Measurements from ENCODE around the gene NSF.
"Not testable (repeated sequence)": the region's sequence is repeated elsewhere in the genome, so short reads cannot be mapped to it uniquely, and the experiment has no call there.

Gene NSF

GRCh38 chr17:46632146-46632545 is 41.7 kb downstream of the NSF start:
- no CpG with 5 or more reads among the region's 3 CpGs for WGBS (ENCODE audit: extremely low coverage, insufficient coverage, low lambda C conversion rate)
- not testable (repeated sequence) for H2BK5ac ChIP-seq (ENCODE audit: low read length); H4K8ac ChIP-seq (ENCODE audit: low read depth, low read length); H3K18ac ChIP-seq (ENCODE audit: low read length); H2BK15ac ChIP-seq (replicated peaks; ENCODE audit: low read depth); H3K56ac ChIP-seq (ENCODE audit: low read length); H3K36me3 ChIP-seq (ENCODE audit: control insufficient read depth, insufficient read depth, low read length); H3K4me1 ChIP-seq (ENCODE audit: control insufficient read depth, low read depth, low read length); H3K4me3 ChIP-seq (ENCODE audit: low read length); H2AK5ac ChIP-seq (ENCODE audit: low read length); H3K4me2 ChIP-seq (ENCODE audit: low read length); H3K79me2 ChIP-seq (ENCODE audit: control insufficient read depth, insufficient read depth, low read length); H3K79me1 ChIP-seq (ENCODE audit: low read length); H3K4ac ChIP-seq (ENCODE audit: low read depth, low read length); H3K27me3 ChIP-seq (ENCODE audit: insufficient read depth, low read length, poor library complexity); DNase-seq; H3K27ac ChIP-seq (ENCODE audit: low read depth, low read length); H4K5ac ChIP-seq (ENCODE audit: low read length); H2BK120ac ChIP-seq (ENCODE audit: low read depth, low read length); H3K23ac ChIP-seq (ENCODE audit: low read length); H3K9ac ChIP-seq (ENCODE audit: low read length)

- H3K23ac ChIP-seq (ENCODE audit: low read length); H3K4me2 ChIP-seq (ENCODE audit: low read length); H3K18ac ChIP-seq (ENCODE audit: low read length); DNase-seq; H4K5ac ChIP-seq (ENCODE audit: low read length); H3K56ac ChIP-seq (ENCODE audit: low read length); H3K36me3 ChIP-seq (ENCODE audit: control insufficient read depth, insufficient read depth, low read length); H3K27ac ChIP-seq (ENCODE audit: low read depth, low read length); H3K79me1 ChIP-seq (ENCODE audit: low read length); H3K4me1 ChIP-seq (ENCODE audit: control insufficient read depth, low read depth, low read length); H2BK15ac ChIP-seq (replicated peaks; ENCODE audit: low read depth); H3K79me2 ChIP-seq (ENCODE audit: control insufficient read depth, insufficient read depth, low read length); H3K9ac ChIP-seq (ENCODE audit: low read length); H3K27me3 ChIP-seq (ENCODE audit: insufficient read depth, low read length, poor library complexity); H4K8ac ChIP-seq (ENCODE audit: low read depth, low read length); H2BK5ac ChIP-seq (ENCODE audit: low read length); H3K4ac ChIP-seq (ENCODE audit: low read depth, low read length); H2BK120ac ChIP-seq (ENCODE audit: low read depth, low read length); H2AK5ac ChIP-seq (ENCODE audit: low read length); H3K4me3 ChIP-seq (ENCODE audit: low read length): not testable (repeated sequence)
These were observed 44.4 kb downstream of the NSF start for GRCh38 chr17:46634844-46635243.

- H3K79me2 ChIP-seq (ENCODE audit: control insufficient read depth, insufficient read depth, low read length); H3K27me3 ChIP-seq (ENCODE audit: insufficient read depth, low read length, poor library complexity); H3K4me1 ChIP-seq (ENCODE audit: control insufficient read depth, low read depth, low read length); DNase-seq; H3K4me3 ChIP-seq (ENCODE audit: low read length); H4K8ac ChIP-seq (ENCODE audit: low read depth, low read length); H3K9ac ChIP-seq (ENCODE audit: low read length); H3K4ac ChIP-seq (ENCODE audit: low read depth, low read length); H3K56ac ChIP-seq (ENCODE audit: low read length); H2BK5ac ChIP-seq (ENCODE audit: low read length); H2BK120ac ChIP-seq (ENCODE audit: low read depth, low read length); H2BK15ac ChIP-seq (replicated peaks; ENCODE audit: low read depth); H3K36me3 ChIP-seq (ENCODE audit: control insufficient read depth, insufficient read depth, low read length); H3K4me2 ChIP-seq (ENCODE audit: low read length); H4K5ac ChIP-seq (ENCODE audit: low read length); H3K27ac ChIP-seq (ENCODE audit: low read depth, low read length); H3K18ac ChIP-seq (ENCODE audit: low read length); H2AK5ac ChIP-seq (ENCODE audit: low read length); H3K79me1 ChIP-seq (ENCODE audit: low read length); H3K23ac ChIP-seq (ENCODE audit: low read length): not testable (repeated sequence)
- no CpG with 5 or more reads among the region's 2 CpGs for WGBS (ENCODE audit: extremely low coverage, insufficient coverage, low lambda C conversion rate)
These were observed 51.6 kb downstream of the NSF start for GRCh38 chr17:46641861-46642656.

- not testable (repeated sequence) for H3K4ac ChIP-seq (ENCODE audit: low read depth, low read length); H2BK5ac ChIP-seq (ENCODE audit: low read length); H3K23ac ChIP-seq (ENCODE audit: low read length); H3K27ac ChIP-seq (ENCODE audit: low read depth, low read length); H4K5ac ChIP-seq (ENCODE audit: low read length); H3K4me2 ChIP-seq (ENCODE audit: low read length); H3K79me1 ChIP-seq (ENCODE audit: low read length); H2BK15ac ChIP-seq (replicated peaks; ENCODE audit: low read depth); H4K8ac ChIP-seq (ENCODE audit: low read depth, low read length); H3K27me3 ChIP-seq (ENCODE audit: insufficient read depth, low read length, poor library complexity); H3K56ac ChIP-seq (ENCODE audit: low read length); H2BK120ac ChIP-seq (ENCODE audit: low read depth, low read length); H2AK5ac ChIP-seq (ENCODE audit: low read length); DNase-seq; H3K4me3 ChIP-seq (ENCODE audit: low read length); H3K36me3 ChIP-seq (ENCODE audit: control insufficient read depth, insufficient read depth, low read length); H3K18ac ChIP-seq (ENCODE audit: low read length); H3K79me2 ChIP-seq (ENCODE audit: control insufficient read depth, insufficient read depth, low read length); H3K4me1 ChIP-seq (ENCODE audit: control insufficient read depth, low read depth, low read length); H3K9ac ChIP-seq (ENCODE audit: low read length)
- no CpG with 5 or more reads among the region's 2 CpGs for WGBS (ENCODE audit: extremely low coverage, insufficient coverage, low lambda C conversion rate)
These were observed 56.8 kb downstream of the NSF start for GRCh38 chr17:46647251-46647650.

- H3K4me2 ChIP-seq (ENCODE audit: low read length); H3K27me3 ChIP-seq (ENCODE audit: insufficient read depth, low read length, poor library complexity); H2BK5ac ChIP-seq (ENCODE audit: low read length); H3K23ac ChIP-seq (ENCODE audit: low read length); H4K5ac ChIP-seq (ENCODE audit: low read length); H3K4me1 ChIP-seq (ENCODE audit: control insufficient read depth, low read depth, low read length); H3K9ac ChIP-seq (ENCODE audit: low read length); H3K27ac ChIP-seq (ENCODE audit: low read depth, low read length); H2AK5ac ChIP-seq (ENCODE audit: low read length); H2BK15ac ChIP-seq (replicated peaks; ENCODE audit: low read depth); H4K8ac ChIP-seq (ENCODE audit: low read depth, low read length); H3K4me3 ChIP-seq (ENCODE audit: low read length); H3K36me3 ChIP-seq (ENCODE audit: control insufficient read depth, insufficient read depth, low read length); DNase-seq; H3K18ac ChIP-seq (ENCODE audit: low read length); H3K79me1 ChIP-seq (ENCODE audit: low read length); H3K4ac ChIP-seq (ENCODE audit: low read depth, low read length); H2BK120ac ChIP-seq (ENCODE audit: low read depth, low read length); H3K79me2 ChIP-seq (ENCODE audit: control insufficient read depth, insufficient read depth, low read length); H3K56ac ChIP-seq (ENCODE audit: low read length): not testable (repeated sequence)
- no CpG with 5 or more reads among the region's 2 CpGs for WGBS (ENCODE audit: extremely low coverage, insufficient coverage, low lambda C conversion rate)
These were observed 57.3 kb downstream of the NSF start for GRCh38 chr17:46647688-46648278.

GRCh38 chr17:46649246-46649645 is 58.8 kb downstream of the NSF start:
- H2AK5ac ChIP-seq (ENCODE audit: low read length); H3K79me1 ChIP-seq (ENCODE audit: low read length); H3K23ac ChIP-seq (ENCODE audit: low read length); H3K27ac ChIP-seq (ENCODE audit: low read depth, low read length); H4K8ac ChIP-seq (ENCODE audit: low read depth, low read length); H3K79me2 ChIP-seq (ENCODE audit: control insufficient read depth, insufficient read depth, low read length); H3K56ac ChIP-seq (ENCODE audit: low read length); H3K27me3 ChIP-seq (ENCODE audit: insufficient read depth, low read length, poor library complexity); H3K4me1 ChIP-seq (ENCODE audit: control insufficient read depth, low read depth, low read length); H3K4ac ChIP-seq (ENCODE audit: low read depth, low read length); H2BK15ac ChIP-seq (replicated peaks; ENCODE audit: low read depth); H3K4me2 ChIP-seq (ENCODE audit: low read length); H2BK120ac ChIP-seq (ENCODE audit: low read depth, low read length); H4K5ac ChIP-seq (ENCODE audit: low read length); H3K36me3 ChIP-seq (ENCODE audit: control insufficient read depth, insufficient read depth, low read length); H3K18ac ChIP-seq (ENCODE audit: low read length); H2BK5ac ChIP-seq (ENCODE audit: low read length); DNase-seq; H3K9ac ChIP-seq (ENCODE audit: low read length); H3K4me3 ChIP-seq (ENCODE audit: low read length): not testable (repeated sequence)
- WGBS (ENCODE audit: extremely low coverage, insufficient coverage, low lambda C conversion rate) = no CpG with 5 or more reads among the region's 7 CpGs
